ENCODE data around the gene CEP290.
"Not testable (repeated sequence)": the region's sequence is repeated elsewhere in the genome, so short reads cannot be mapped to it uniquely, and the experiment has no call there.

The CEP290 gene

GRCh38 chr12:88036353-88036965, 105.4 kb downstream of the CEP290 start:
- no peaks in the 10 kb centered on the region for H3K36me3 ChIP-seq (ENCODE audit: control insufficient read depth, insufficient read depth, low read length)
- H3K4me2 ChIP-seq (ENCODE audit: low read length): peak overlapping the region; percentile 63
- no peak overlapping the region for H4K8ac ChIP-seq (ENCODE audit: low read depth, low read length)
- no peak for DNase-seq
- H3K4ac ChIP-seq (ENCODE audit: low read depth, low read length): no peak overlapping the region
- no peak overlapping the region for H3K18ac ChIP-seq (ENCODE audit: low read length)
- peak overlapping the region; percentile 71 for H3K9ac ChIP-seq (ENCODE audit: low read length)
- no peaks in the 10 kb centered on the region for H3K27me3 ChIP-seq (ENCODE audit: insufficient read depth, low read length, poor library complexity)
- no peak overlapping the region for H2AK5ac ChIP-seq (ENCODE audit: low read length)
- WGBS (ENCODE audit: extremely low coverage, insufficient coverage, low lambda C conversion rate): no CpG with 5 or more reads among the region's 5 CpGs
- no peak overlapping the region for H3K23ac ChIP-seq (ENCODE audit: low read length)
- peaks cover 17% of the 10 kb centered on the region for H3K79me2 ChIP-seq (ENCODE audit: control insufficient read depth, insufficient read depth, low read length)
- no peak overlapping the region for H2BK5ac ChIP-seq (ENCODE audit: low read length)
- H3K4me3 ChIP-seq (ENCODE audit: low read length): peak overlapping the region; percentile 71
- peaks cover 5% of the 10 kb centered on the region for H3K79me1 ChIP-seq (ENCODE audit: low read length)
- no peak overlapping the region for H2BK120ac ChIP-seq (ENCODE audit: low read depth, low read length)
- H2BK15ac ChIP-seq (replicated peaks; ENCODE audit: low read depth): no peak overlapping the region
- no peak overlapping the region for H4K5ac ChIP-seq (ENCODE audit: low read length)
- H3K4me1 ChIP-seq (ENCODE audit: control insufficient read depth, low read depth, low read length): peaks cover 6% of the 10 kb centered on the region
- H3K27ac ChIP-seq (ENCODE audit: low read depth, low read length): no peak overlapping the region
- peak overlapping the region; percentile 88 for H3K56ac ChIP-seq (ENCODE audit: low read length)

- peak overlapping the region; percentile 88 for H3K56ac ChIP-seq (ENCODE audit: low read length)
- no CpG with 5 or more reads among the region's 5 CpGs for WGBS (ENCODE audit: extremely low coverage, insufficient coverage, low lambda C conversion rate)
- peak overlapping the region; percentile 71 for H3K4me3 ChIP-seq (ENCODE audit: low read length)
- peak overlapping the region; percentile 81 for H3K18ac ChIP-seq (ENCODE audit: low read length)
- H4K5ac ChIP-seq (ENCODE audit: low read length): no peak overlapping the region
- no peaks in the 10 kb centered on the region for H3K36me3 ChIP-seq (ENCODE audit: control insufficient read depth, insufficient read depth, low read length)
- H3K23ac ChIP-seq (ENCODE audit: low read length): no peak overlapping the region
- H3K4me2 ChIP-seq (ENCODE audit: low read length): peak overlapping the region; percentile 63
- H2AK5ac ChIP-seq (ENCODE audit: low read length): no peak overlapping the region
- H3K27me3 ChIP-seq (ENCODE audit: insufficient read depth, low read length, poor library complexity): no peaks in the 10 kb centered on the region
- H3K9ac ChIP-seq (ENCODE audit: low read length): peak overlapping the region; percentile 71
- H3K4me1 ChIP-seq (ENCODE audit: control insufficient read depth, low read depth, low read length): peaks cover 6% of the 10 kb centered on the region
- no peak overlapping the region for H2BK120ac ChIP-seq (ENCODE audit: low read depth, low read length)
- no peak overlapping the region for H3K27ac ChIP-seq (ENCODE audit: low read depth, low read length)
- H2BK5ac ChIP-seq (ENCODE audit: low read length): no peak overlapping the region
- H4K8ac ChIP-seq (ENCODE audit: low read depth, low read length): no peak overlapping the region
- DNase-seq: no peak
- H3K4ac ChIP-seq (ENCODE audit: low read depth, low read length): no peak overlapping the region
- H3K79me2 ChIP-seq (ENCODE audit: control insufficient read depth, insufficient read depth, low read length): peaks cover 15% of the 10 kb centered on the region
- H2BK15ac ChIP-seq (replicated peaks; ENCODE audit: low read depth): no peak overlapping the region
- H3K79me1 ChIP-seq (ENCODE audit: low read length): peaks cover 5% of the 10 kb centered on the region
Observed at GRCh38 chr12:88035907-88036289, 106.0 kb downstream of the CEP290 start.

GRCh38 chr12:88035271-88035906, 106.5 kb downstream of the CEP290 start:
- peaks cover 15% of the 10 kb centered on the region for H3K79me2 ChIP-seq (ENCODE audit: control insufficient read depth, insufficient read depth, low read length)
- H4K8ac ChIP-seq (ENCODE audit: low read depth, low read length): no peak overlapping the region
- H3K56ac ChIP-seq (ENCODE audit: low read length): peak overlapping the region; percentile 88
- H3K18ac ChIP-seq (ENCODE audit: low read length): peak overlapping the region; percentile 81
- no peak overlapping the region for H3K23ac ChIP-seq (ENCODE audit: low read length)
- no CpG with 5 or more reads among the region's 54 CpGs for WGBS (ENCODE audit: extremely low coverage, insufficient coverage, low lambda C conversion rate)
- no peak overlapping the region for H4K5ac ChIP-seq (ENCODE audit: low read length)
- no peaks in the 10 kb centered on the region for H3K36me3 ChIP-seq (ENCODE audit: control insufficient read depth, insufficient read depth, low read length)
- H2BK15ac ChIP-seq (replicated peaks; ENCODE audit: low read depth): no peak overlapping the region
- H3K4me2 ChIP-seq (ENCODE audit: low read length): peak overlapping the region; percentile 63
- peak overlapping the region; percentile 71 for H3K4me3 ChIP-seq (ENCODE audit: low read length)
- H3K79me1 ChIP-seq (ENCODE audit: low read length): peaks cover 5% of the 10 kb centered on the region
- H2BK120ac ChIP-seq (ENCODE audit: low read depth, low read length): no peak overlapping the region
- peak; percentile 89 for DNase-seq
- peak overlapping the region; percentile 71 for H3K9ac ChIP-seq (ENCODE audit: low read length)
- H2AK5ac ChIP-seq (ENCODE audit: low read length): no peak overlapping the region
- H2BK5ac ChIP-seq (ENCODE audit: low read length): no peak overlapping the region
- peaks cover 6% of the 10 kb centered on the region for H3K4me1 ChIP-seq (ENCODE audit: control insufficient read depth, low read depth, low read length)
- H3K27me3 ChIP-seq (ENCODE audit: insufficient read depth, low read length, poor library complexity): no peaks in the 10 kb centered on the region
- no peak overlapping the region for H3K27ac ChIP-seq (ENCODE audit: low read depth, low read length)
- no peak overlapping the region for H3K4ac ChIP-seq (ENCODE audit: low read depth, low read length)

GRCh38 chr12:88031161-88031560, 110.7 kb downstream of the CEP290 start:
- not testable (repeated sequence) for H4K5ac ChIP-seq (ENCODE audit: low read length); H2BK5ac ChIP-seq (ENCODE audit: low read length); H3K23ac ChIP-seq (ENCODE audit: low read length); H3K36me3 ChIP-seq (ENCODE audit: control insufficient read depth, insufficient read depth, low read length); H3K4me3 ChIP-seq (ENCODE audit: low read length); DNase-seq; H3K9ac ChIP-seq (ENCODE audit: low read length); H3K4me1 ChIP-seq (ENCODE audit: control insufficient read depth, low read depth, low read length); H3K56ac ChIP-seq (ENCODE audit: low read length); H3K18ac ChIP-seq (ENCODE audit: low read length); H3K27me3 ChIP-seq (ENCODE audit: insufficient read depth, low read length, poor library complexity); H4K8ac ChIP-seq (ENCODE audit: low read depth, low read length); H3K79me2 ChIP-seq (ENCODE audit: control insufficient read depth, insufficient read depth, low read length); H3K4me2 ChIP-seq (ENCODE audit: low read length); H3K79me1 ChIP-seq (ENCODE audit: low read length); H2BK15ac ChIP-seq (replicated peaks; ENCODE audit: low read depth); H3K27ac ChIP-seq (ENCODE audit: low read depth, low read length); H3K4ac ChIP-seq (ENCODE audit: low read depth, low read length); H2BK120ac ChIP-seq (ENCODE audit: low read depth, low read length); H2AK5ac ChIP-seq (ENCODE audit: low read length)
- no CpG with 5 or more reads among the region's 3 CpGs for WGBS (ENCODE audit: extremely low coverage, insufficient coverage, low lambda C conversion rate)

- Histone ChIP-seq H3K23ac (ENCODE audit: low read length) (no peak within 1 kb of the TSS), H2BK120ac (ENCODE audit: low read depth, low read length) (no peak within 1 kb of the TSS), H3K27ac (ENCODE audit: low read depth, low read length) (no peak within 1 kb of the TSS), H3K36me3 (ENCODE audit: control insufficient read depth, insufficient read depth, low read length) (no peaks in the 10 kb centered on the region), H3K18ac (ENCODE audit: low read length) (no peak within 1 kb of the TSS), H3K4ac (ENCODE audit: low read depth, low read length) (no peak within 1 kb of the TSS), H3K4me3 (ENCODE audit: low read length) (no peak within 1 kb of the TSS), H3K4me2 (ENCODE audit: low read length) (no peak within 1 kb of the TSS), H3K56ac (ENCODE audit: low read length) (no peak within 1 kb of the TSS), H3K4me1 (ENCODE audit: control insufficient read depth, low read depth, low read length) (no peaks in the 10 kb centered on the region), H4K8ac (ENCODE audit: low read depth, low read length) (no peak within 1 kb of the TSS), H3K27me3 (ENCODE audit: insufficient read depth, low read length, poor library complexity) (no peaks in the 10 kb centered on the region), H3K79me1 (ENCODE audit: low read length) (no peaks in the 10 kb centered on the region), H3K79me2 (ENCODE audit: control insufficient read depth, insufficient read depth, low read length) (no peaks in the 10 kb centered on the region), H2AK5ac (ENCODE audit: low read length) (no peak within 1 kb of the TSS), H2BK5ac (ENCODE audit: low read length) (no peak within 1 kb of the TSS), H2BK15ac (replicated peaks; ENCODE audit: low read depth) (no peak within 1 kb of the TSS), H3K9ac (ENCODE audit: low read length) (no peak within 1 kb of the TSS), H4K5ac (ENCODE audit: low read length) (no peak within 1 kb of the TSS)
- DNase-seq: no peak
- WGBS (ENCODE audit: extremely low coverage, insufficient coverage, low lambda C conversion rate): no CpG with 5 or more reads among the region's 3 CpGs
Observed at GRCh38 chr12:88029093-88029665, 112.7 kb downstream of the CEP290 start, which contains the start of gene C12orf50. Gene C12orf50 (minus strand): TSS chr12:88029401. CDS start chr12:88026962, 2,439 bp downstream.
